HCT116 (cell line): ENCODE results near the gene PLS3. TPM values are rescaled to one million over a fixed set of nuclear protein-coding genes. Genes with fewer than 3 reads are reported as not detected.

Experiments
- ATAC-seq: fragments of 200-7000 bp; cut with Tn5 transposase; 2 replicates; pipeline ENCODE4 v1.9.1; 2020; ENCODE audit warnings: mild to moderate bottlenecking, moderate library complexity
- BruUV-seq: library from RNA; stranded (reverse); fragments of 400-500 nt; replicated peaks from 2 replicates; lab custom pipeline; 2021; lab: Mats Ljungman, UMichigan
- CTCF ChIA-PET: fragments of 300-600 bp; sonication (Branson Sonifier 250); formaldehyde crosslinking; loops from one replicate; lab custom pipeline; 2021; ENCODE audit warnings: antibody characterized with exemption; lab: Charles Lee
- POLR2A ChIA-PET: fragments of 300-600, 350-600 bp; sonication (Branson Sonifier 250); formaldehyde crosslinking; loops from one replicate; lab custom pipeline; 2021; ENCODE audit warnings: antibody characterized with exemption; lab: Charles Lee
- RAD21 ChIA-PET, 2 experiments: fragments of 300-600 bp; sonication (Branson Sonifier 250); formaldehyde crosslinking; loops; one replicate each; lab custom pipeline; 2023; ENCODE audit warnings: low total read pairs in 2 of 2; ENCODE audit not compliant: uncharacterized antibody in 2 of 2, unreplicated experiment in 2 of 2, low non-redundant PET in 1 of 2; lab: Charles Lee
- DNase-seq: peaks from one replicate; pipeline ENCODE4 v3.0.0-alpha.2; 2010; ENCODE audit warnings: low read depth, low spot score
- H2AFZ ChIP-seq: fragments of 200-600 bp; shearing (Covaris generic), sonication (generic); 2 replicates; pipeline ENCODE4 v1.6.1; 2017; ENCODE audit warnings: low read depth, mixed run types, mixed read lengths, antibody characterized with exemption, low read length; ENCODE audit not compliant: poor library complexity, severe bottlenecking
- H3K27ac ChIP-seq: 2 replicates; pipeline ENCODE4 v1.5.1; 2012; ENCODE audit warnings: low read depth, low read length
- H3K27me3 ChIP-seq: fragments of 200-600 bp; sonication (generic); 2 replicates; pipeline ENCODE4 v1.6.1; 2016; ENCODE audit warnings: mixed run types, low read length, mixed read lengths; ENCODE audit not compliant: insufficient read depth
- H3K36me3 ChIP-seq, 2 experiments: fragments of 200-500 bp in 1 of 2; fragments of 200-600 bp in 1 of 2; sonication (Bioruptor generic) in 1 of 2; sonication (generic) in 1 of 2; 2 replicates each; pipeline versions ENCODE4 v1.5.1 to v1.6.1; 2014 to 2016; ENCODE audit warnings: low read length in 2 of 2, inconsistent platforms in 1 of 2, mixed read lengths in 1 of 2, mixed run types in 1 of 2; ENCODE audit not compliant: insufficient read depth in 2 of 2, control insufficient read depth in 1 of 2
- H3K4me1 ChIP-seq, 2 experiments: fragments of 200-600 bp in 1 of 2; sonication (generic) in 1 of 2; 2 replicates each; pipeline versions ENCODE4 v1.5.1 to v1.6.1; 2012 to 2017; ENCODE audit warnings: low read length in 2 of 2, inconsistent platforms in 1 of 2, mild to moderate bottlenecking in 1 of 2, mixed read lengths in 1 of 2, mixed run types in 1 of 2, moderate library complexity in 1 of 2; ENCODE audit not compliant: insufficient read depth in 2 of 2, control insufficient read depth in 1 of 2
- H3K4me2 ChIP-seq: fragments of 200-600 bp; sonication (generic); 2 replicates; pipeline ENCODE4 v1.6.1; 2017; ENCODE audit warnings: mixed run types, low read length, mixed read lengths
- H3K4me3 ChIP-seq, 2 experiments: fragments of 200-600 bp in 1 of 2; sonication (generic) in 1 of 2; replicated peaks in 1 of 2; 2 replicates each; pipeline ENCODE4 v1.5.1; 2011 to 2016; ENCODE audit warnings: low read length in 2 of 2, control low read depth in 1 of 2, low read depth in 1 of 2, mild to moderate bottlenecking in 1 of 2, mixed read lengths in 1 of 2, mixed run types in 1 of 2
- H3K79me2 ChIP-seq: fragments of 200-600 bp; sonication (generic); 2 replicates; pipeline ENCODE4 v1.6.1; 2017; ENCODE audit warnings: mild to moderate bottlenecking, mixed run types, low read length, moderate library complexity, mixed read lengths; ENCODE audit not compliant: insufficient read depth
- H3K9ac ChIP-seq: fragments of 200-600 bp; sonication (generic); 2 replicates; pipeline ENCODE4 v1.6.1; 2016; ENCODE audit warnings: low read length, mixed read lengths
- H3K9me2 ChIP-seq: fragments of 200-600 bp; sonication (generic), shearing (Covaris generic); 2 replicates; pipeline ENCODE4 v1.6.1; 2017; ENCODE audit warnings: mixed run types, mild to moderate bottlenecking, moderate library complexity; ENCODE audit not compliant: insufficient read depth
- H3K9me3 ChIP-seq, 2 experiments: fragments of 200-500 bp in 1 of 2; fragments of 200-600 bp in 1 of 2; sonication (Bioruptor generic) in 1 of 2; sonication (generic) in 1 of 2; 2 replicates each; pipeline ENCODE4 v1.6.1; 2014 to 2017; ENCODE audit warnings: low read length in 2 of 2, mixed read lengths in 2 of 2, inconsistent platforms in 1 of 2, low read depth in 1 of 2, mild to moderate bottlenecking in 1 of 2, mixed run types in 1 of 2, moderate library complexity in 1 of 2; ENCODE audit not compliant: control insufficient read depth in 1 of 2, insufficient read depth in 1 of 2
- H4K20me1 ChIP-seq: fragments of 200-600 bp; sonication (generic), shearing (Covaris generic); 2 replicates; pipeline ENCODE4 v1.6.1; 2017; ENCODE audit warnings: mixed run types, mild to moderate bottlenecking, moderate library complexity; ENCODE audit not compliant: insufficient read depth
- CEBPB ChIP-seq: IDR thresholded peaks from 2 replicates; pipeline ENCODE4 v1.6.1; 2012; ENCODE audit warnings: low read depth
- CTCF ChIP-seq, 3 experiments: fragments of 200-600 bp in 1 of 3; sonication (generic) in 1 of 3; IDR thresholded peaks in 2 of 3; conservative IDR thresholded peaks in 1 of 3; 2 replicates each; pipeline ENCODE4 v1.5.1; 2012 to 2017; ENCODE audit warnings: low read depth in 2 of 3, low read length in 2 of 3, antibody characterized with exemption in 1 of 3, borderline replicate concordance in 1 of 3, control low read depth in 1 of 3, mild to moderate bottlenecking in 1 of 3, mixed read lengths in 1 of 3, mixed run types in 1 of 3, moderate library complexity in 1 of 3; ENCODE audit not compliant: insufficient read depth in 1 of 3
- EGR1 ChIP-seq: IDR thresholded peaks from 2 replicates; pipeline ENCODE4 v1.6.1; 2012; ENCODE audit warnings: low read depth
- ELF1 ChIP-seq: IDR thresholded peaks from 2 replicates; pipeline ENCODE4 v1.6.1; 2012; ENCODE audit warnings: low read depth, borderline replicate concordance
- EZH2 ChIP-seq: fragments of 200-600 bp; sonication (generic); IDR thresholded peaks from 2 replicates; pipeline ENCODE4 v1.6.1; 2017; ENCODE audit warnings: antibody characterized with exemption, mixed run types
- EZH2phosphoT487 ChIP-seq: fragments of 200-600 bp; IDR thresholded peaks from 2 replicates; pipeline ENCODE4 v1.6.1; 2018; ENCODE audit warnings: antibody characterized with exemption, borderline replicate concordance
- POLR2AphosphoS5 ChIP-seq: IDR thresholded peaks from 2 replicates; pipeline ENCODE4 v1.6.1; 2011; ENCODE audit warnings: mild to moderate bottlenecking, low read depth, low read length, moderate library complexity
- RAD21 ChIP-seq: IDR thresholded peaks from 2 replicates; pipeline ENCODE4 v1.6.1; 2012; ENCODE audit warnings: low read depth, mild to moderate bottlenecking
- REST ChIP-seq: IDR thresholded peaks from 2 replicates; pipeline ENCODE4 v1.6.1; 2012; ENCODE audit warnings: low read depth
- SP1 ChIP-seq: IDR thresholded peaks from 2 replicates; pipeline ENCODE4 v1.6.1; 2012; ENCODE audit warnings: low read depth
- TCF7L2 ChIP-seq: IDR thresholded peaks from 2 replicates; pipeline ENCODE4 v1.7.0; 2011; ENCODE audit warnings: borderline replicate concordance, inconsistent platforms; ENCODE audit not compliant: insufficient read depth, insufficient read length; ENCODE audit errors: extremely low read depth
- YY1 ChIP-seq: IDR thresholded peaks from 2 replicates; pipeline ENCODE4 v1.6.1; 2011; ENCODE audit warnings: low read length, low read depth, moderate library complexity, mild to moderate bottlenecking; ENCODE audit not compliant: insufficient replicate concordance; ENCODE audit errors: extremely low read depth
- intact Hi-C: fragments of 100-400 bp; cut with micrococcal nuclease; formaldehyde crosslinking; loops from 2 replicates; pipeline ENCODE4 v1.10.0; 2022
- total RNA-seq: library from RNA; stranded (reverse); gene quantifications from one replicate; pipeline ENCODE4 v1.2.1, GENCODE V29; 2021; ENCODE audit not compliant: unreplicated experiment
- TF ChIP-seq, protein P1 (sequence below): IDR thresholded peaks from 2 replicates; pipeline ENCODE4 v1.6.1; 2012

PLS3 gene
- total RNA-seq, 1 experiment from 2014 or later = 50.8 TPM

GRCh38 chrX:115622534-115622933 lies 61.6 kb downstream of the PLS3 start:
- no peak overlapping the region for H3K4me3 ChIP-seq
- BruUV-seq = no TSS peak
- no peaks in the 10 kb centered on the region for H4K20me1 ChIP-seq
- peaks cover under 1 to 1% of the 10 kb centered on the region in 2 experiments; a peak in 2 of 4 replicates for H3K4me1 ChIP-seq
- no peak for ATAC-seq
- CTCF ChIA-PET = no interaction called here
- H3K9me2 ChIP-seq = no peaks in the 10 kb centered on the region
- H3K79me2 ChIP-seq = no peaks in the 10 kb centered on the region
- no peaks in the 10 kb centered on the region for H3K27me3 ChIP-seq
- RAD21 ChIA-PET = no interaction called here
- H3K4me2 ChIP-seq = no peak overlapping the region
- TF ChIP-seq CEBPB (no peak), TCF7L2 (no peak), POLR2AphosphoS5 (no peak), CTCF (IDR thresholded peaks at IDR 0.05 in 2 of 3, conservative IDR thresholded peaks at IDR 0.05 in 1 of 3; ENCODE audit: borderline replicate concordance in 1 of 3, insufficient read depth in 1 of 3, low read depth in 2 of 3, low read length in 2 of 3) (no peak), REST (no peak), EGR1 (no peak), SP1 (no peak), RAD21 (no peak), EZH2phosphoT487 (no peak), YY1 (no peak), ELF1 (no peak), EZH2 (no peak)
- TF ChIP-seq, protein P1, sequence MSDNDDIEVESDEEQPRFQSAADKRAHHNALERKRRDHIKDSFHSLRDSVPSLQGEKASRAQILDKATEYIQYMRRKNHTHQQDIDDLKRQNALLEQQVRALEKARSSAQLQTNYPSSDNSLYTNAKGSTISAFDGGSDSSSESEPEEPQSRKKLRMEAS = no peak
- no peak overlapping the region for H2AFZ ChIP-seq
- H3K9me3 ChIP-seq = no peaks in the 10 kb centered on the region
- H3K27ac ChIP-seq = no peak overlapping the region
- DNase-seq = no peak
- no peak overlapping the region for H3K9ac ChIP-seq
- H3K36me3 ChIP-seq = no peaks in the 10 kb centered on the region
- intact Hi-C loops = no loop called here
- POLR2A ChIA-PET = no interaction called here
